Calu3 (cell line): Measurements from ENCODE around the gene WNK4. TPM values are rescaled to one million over a fixed set of nuclear protein-coding genes. Genes with fewer than 3 reads are reported as not detected.

Source experiments
- BruUV-seq: library from RNA; stranded (reverse); fragments of 400-500 nt; replicated peaks from 2 replicates; lab custom pipeline; 2021; lab: Mats Ljungman, UMichigan
- CTCF ChIA-PET: fragments of 300-600 bp; sonication (Branson Sonifier 250); formaldehyde crosslinking; loops from one replicate; lab custom pipeline; 2022; ENCODE audit warnings: antibody characterized with exemption; lab: Charles Lee
- DNase-seq: peaks from one replicate; pipeline ENCODE4 v3.0.0; 2022
- H3K27ac Mint-ChIP-seq: one replicate; pipeline ENCODE4 v1.8.0; 2022; ENCODE audit warnings: mixed read lengths; ENCODE audit not compliant: unreplicated experiment
- H3K27me3 Mint-ChIP-seq: one replicate; pipeline ENCODE4 v1.8.0; 2022; ENCODE audit warnings: mixed read lengths; ENCODE audit not compliant: unreplicated experiment
- H3K36me3 Mint-ChIP-seq: one replicate; pipeline ENCODE4 v1.8.0; 2022; ENCODE audit warnings: mild to moderate bottlenecking, moderate library complexity, mixed read lengths; ENCODE audit not compliant: insufficient read depth, unreplicated experiment
- H3K4me1 Mint-ChIP-seq: one replicate; pipeline ENCODE4 v1.8.0; 2022; ENCODE audit warnings: mild to moderate bottlenecking, low read depth, mixed read lengths; ENCODE audit not compliant: unreplicated experiment
- H3K4me3 Mint-ChIP-seq: one replicate; pipeline ENCODE4 v1.8.0; 2022; ENCODE audit warnings: mild to moderate bottlenecking, low read depth, moderate library complexity, mixed read lengths; ENCODE audit not compliant: unreplicated experiment
- H3K9me3 Mint-ChIP-seq: one replicate; pipeline ENCODE4 v1.8.0; 2022; ENCODE audit warnings: low read depth, mixed read lengths; ENCODE audit not compliant: unreplicated experiment
- CTCF ChIP-seq: fragments of 200-600 bp; IDR thresholded peaks from one replicate; pipeline ENCODE4 v1.8.0; 2022; ENCODE audit warnings: antibody characterized with exemption; ENCODE audit not compliant: unreplicated experiment
- intact Hi-C: fragments of 100-400 bp; cut with micrococcal nuclease; formaldehyde crosslinking; loops from one replicate; pipeline ENCODE4 v1.10.0; 2022; ENCODE audit not compliant: unreplicated experiment
- total RNA-seq: library from RNA; stranded (reverse); gene quantifications from 2 replicates; pipeline ENCODE4 v1.2.3, GENCODE V29; 2022

The WNK4 gene
- total RNA-seq, 1 experiment from 2014 or later: 0.33 TPM

DNA sequence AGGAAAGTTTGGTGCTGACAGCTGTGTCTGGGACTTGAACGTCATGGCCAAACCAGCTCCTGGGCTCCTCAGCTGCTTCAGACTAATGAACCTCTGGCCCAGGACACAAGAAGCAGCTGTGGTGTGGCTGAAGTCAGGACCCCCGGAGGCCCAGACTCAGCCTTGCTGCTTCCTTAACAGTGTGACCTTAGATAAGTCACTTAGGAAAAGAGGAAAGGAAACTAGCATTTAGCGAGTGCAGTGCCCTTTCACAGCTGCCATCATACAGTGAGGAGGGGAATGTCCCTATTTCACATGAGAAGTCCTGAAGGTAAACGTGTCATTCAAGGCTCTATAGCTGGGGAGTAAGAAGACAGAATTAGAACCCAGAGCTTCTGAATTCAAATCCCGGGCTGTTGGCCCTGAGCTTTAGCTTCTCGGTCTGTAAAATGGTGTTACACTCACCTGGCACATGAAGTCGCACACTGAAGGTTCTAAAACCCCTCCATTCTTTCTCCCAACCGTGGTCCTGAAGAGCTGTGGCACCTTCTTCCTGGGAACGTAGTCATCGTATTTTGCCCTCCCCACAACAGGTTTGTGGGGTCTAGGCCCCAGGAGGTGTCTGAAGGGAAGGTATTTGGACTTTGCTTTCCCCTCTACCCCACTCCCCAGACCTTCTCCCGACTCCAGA lies 20.3 kb upstream of the WNK4 start:
- Mint-ChIP-seq H3K36me3 (no peaks in the 10 kb centered on the region), H3K4me1 (peaks cover 12% of the 10 kb centered on the region), H3K4me3 (no peak overlapping the region), H3K9me3 (no peaks in the 10 kb centered on the region), H3K27ac (no peak overlapping the region), H3K27me3 (peaks cover 93% of the 10 kb centered on the region)
- DNase-seq: no peak
- TF ChIP-seq CTCF: no peak
- CTCF ChIA-PET: interaction anchor here (0.5 to 3.7 kb wide), 5 partner anchors 9 to 217 kb away, joined by 3 to 19 read pairs (median 6); partner anchors contain the start of gene PSMC3IP
- no TSS peak for BruUV-seq
- intact Hi-C loops: loop anchor here (10.0 kb wide), 2 partner anchors 55 to 85 kb away; partner anchors contain the start of gene PLEKHH3

- Mint-ChIP-seq H3K27ac (no peak within 1 kb of the TSS), H3K4me1 (peaks cover 12% of the 10 kb centered on the region), H3K27me3 (peaks cover 93% of the 10 kb centered on the region), H3K9me3 (no peaks in the 10 kb centered on the region), H3K4me3 (peak within 1 kb of the TSS; percentile 58), H3K36me3 (no peaks in the 10 kb centered on the region)
- no TSS peak for BruUV-seq
- peak; percentile 36 for DNase-seq
- intact Hi-C loops: loop anchor here (10.0 kb wide), 2 partner anchors 56 to 86 kb away; partner anchors contain the start of gene PLEKHH3
- TF ChIP-seq CTCF: no peak
- CTCF ChIA-PET: interaction anchor here (0.9 to 3.7 kb wide), 5 partner anchors 10 to 183 kb away, joined by 3 to 19 read pairs (median 4); partner anchors contain the start of genes PSMC3IP and VPS25
These were observed 19.5 kb upstream of the WNK4 start, which contains the start of gene RAMP2 for GRCh38 chr17:42760652-42761581. Gene RAMP2 (plus strand): TSS chr17:42761227. CDS start chr17:42761262, 35 bp downstream.

DNA sequence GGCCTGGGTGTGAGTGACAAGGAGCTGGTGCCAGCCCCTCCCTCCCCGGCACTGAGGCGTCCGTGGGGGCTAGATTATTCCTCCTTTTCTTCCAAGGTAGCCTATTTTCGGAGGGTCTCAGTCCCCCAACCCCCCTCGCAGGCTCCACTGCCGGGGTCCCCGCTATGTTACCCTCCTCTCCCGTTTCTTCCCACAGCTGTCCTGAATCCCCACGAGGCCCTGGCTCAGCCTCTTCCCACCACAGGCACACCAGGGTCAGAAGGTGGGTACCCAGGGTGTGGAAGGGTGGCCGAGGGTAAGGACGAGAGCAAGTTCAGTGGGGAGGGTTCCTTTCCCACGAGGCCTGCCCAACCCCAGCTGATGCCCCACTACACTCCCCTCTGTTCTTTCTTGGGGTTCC lies 18.8 kb upstream of the WNK4 start:
- Mint-ChIP-seq H3K4me1 (peaks cover 12% of the 10 kb centered on the region), H3K27me3 (peaks cover 90% of the 10 kb centered on the region), H3K36me3 (no peaks in the 10 kb centered on the region), H3K4me3 (peak overlapping the region; percentile 58), H3K9me3 (no peaks in the 10 kb centered on the region), H3K27ac (no peak overlapping the region)
- intact Hi-C loops: loop anchor here (10.0 kb wide), 2 partner anchors 57 to 87 kb away; partner anchors contain the start of gene PLEKHH3
- no TSS peak for BruUV-seq
- CTCF ChIA-PET: interaction anchor here (1.2 to 3.7 kb wide), 3 partner anchors 12 to 184 kb away, joined by 3 to 19 read pairs (median 4); partner anchors contain the start of genes PSMC3IP and VPS25
- no peak for DNase-seq
- no peak for TF ChIP-seq CTCF

- no peak for TF ChIP-seq CTCF
- H3K4me1 Mint-ChIP-seq: no peaks in the 10 kb centered on the region
- intact Hi-C loops: loop anchor here (10.0 kb wide), 2 partner anchors 61 to 91 kb away; partner anchors contain the start of gene PLEKHH3
- no peak for DNase-seq
- BruUV-seq: no TSS peak
- no peak overlapping the region for H3K27ac Mint-ChIP-seq
- peaks cover 69% of the 10 kb centered on the region for H3K27me3 Mint-ChIP-seq
- H3K9me3 Mint-ChIP-seq: no peaks in the 10 kb centered on the region
- H3K36me3 Mint-ChIP-seq: no peaks in the 10 kb centered on the region
- CTCF ChIA-PET: interaction anchor here (0.7 kb wide), 1 partner anchor 1769 kb away, joined by 5 read pairs; no protein-coding TSS in a partner anchor
- no peak overlapping the region for H3K4me3 Mint-ChIP-seq
These were observed 14.3 kb upstream of the WNK4 start for GRCh38 chr17:42766124-42766523.
